HCT116 (cell line): ENCODE results near the gene TNFRSF8. TPM values are rescaled to one million over a fixed set of nuclear protein-coding genes. Genes with fewer than 3 reads are reported as not detected.

Experiments used
- ATAC-seq: fragments of 200-7000 bp; cut with Tn5 transposase; 2 replicates; pipeline ENCODE4 v1.9.1; 2020; ENCODE audit warnings: mild to moderate bottlenecking, moderate library complexity
- BruUV-seq: library from RNA; stranded (reverse); fragments of 400-500 nt; replicated peaks from 2 replicates; lab custom pipeline; 2021; lab: Mats Ljungman, UMichigan
- CTCF ChIA-PET: fragments of 300-600 bp; sonication (Branson Sonifier 250); formaldehyde crosslinking; loops from one replicate; lab custom pipeline; 2021; ENCODE audit warnings: antibody characterized with exemption; lab: Charles Lee
- POLR2A ChIA-PET: fragments of 300-600, 350-600 bp; sonication (Branson Sonifier 250); formaldehyde crosslinking; loops from one replicate; lab custom pipeline; 2021; ENCODE audit warnings: antibody characterized with exemption; lab: Charles Lee
- RAD21 ChIA-PET, 2 experiments: fragments of 300-600 bp; sonication (Branson Sonifier 250); formaldehyde crosslinking; loops; one replicate each; lab custom pipeline; 2023; ENCODE audit warnings: low total read pairs in 2 of 2; ENCODE audit not compliant: uncharacterized antibody in 2 of 2, unreplicated experiment in 2 of 2, low non-redundant PET in 1 of 2; lab: Charles Lee
- DNase-seq: peaks from one replicate; pipeline ENCODE4 v3.0.0-alpha.2; 2010; ENCODE audit warnings: low read depth, low spot score
- H2AFZ ChIP-seq: fragments of 200-600 bp; shearing (Covaris generic), sonication (generic); 2 replicates; pipeline ENCODE4 v1.6.1; 2017; ENCODE audit warnings: low read depth, mixed run types, mixed read lengths, antibody characterized with exemption, low read length; ENCODE audit not compliant: poor library complexity, severe bottlenecking
- H3K27ac ChIP-seq: 2 replicates; pipeline ENCODE4 v1.5.1; 2012; ENCODE audit warnings: low read depth, low read length
- H3K27me3 ChIP-seq: fragments of 200-600 bp; sonication (generic); 2 replicates; pipeline ENCODE4 v1.6.1; 2016; ENCODE audit warnings: mixed run types, low read length, mixed read lengths; ENCODE audit not compliant: insufficient read depth
- H3K36me3 ChIP-seq, 2 experiments: fragments of 200-500 bp in 1 of 2; fragments of 200-600 bp in 1 of 2; sonication (Bioruptor generic) in 1 of 2; sonication (generic) in 1 of 2; 2 replicates each; pipeline versions ENCODE4 v1.5.1 to v1.6.1; 2014 to 2016; ENCODE audit warnings: low read length in 2 of 2, inconsistent platforms in 1 of 2, mixed read lengths in 1 of 2, mixed run types in 1 of 2; ENCODE audit not compliant: insufficient read depth in 2 of 2, control insufficient read depth in 1 of 2
- H3K4me1 ChIP-seq, 2 experiments: fragments of 200-600 bp in 1 of 2; sonication (generic) in 1 of 2; 2 replicates each; pipeline versions ENCODE4 v1.5.1 to v1.6.1; 2012 to 2017; ENCODE audit warnings: low read length in 2 of 2, inconsistent platforms in 1 of 2, mild to moderate bottlenecking in 1 of 2, mixed read lengths in 1 of 2, mixed run types in 1 of 2, moderate library complexity in 1 of 2; ENCODE audit not compliant: insufficient read depth in 2 of 2, control insufficient read depth in 1 of 2
- H3K4me2 ChIP-seq: fragments of 200-600 bp; sonication (generic); 2 replicates; pipeline ENCODE4 v1.6.1; 2017; ENCODE audit warnings: mixed run types, low read length, mixed read lengths
- H3K4me3 ChIP-seq, 2 experiments: fragments of 200-600 bp in 1 of 2; sonication (generic) in 1 of 2; replicated peaks in 1 of 2; 2 replicates each; pipeline ENCODE4 v1.5.1; 2011 to 2016; ENCODE audit warnings: low read length in 2 of 2, control low read depth in 1 of 2, low read depth in 1 of 2, mild to moderate bottlenecking in 1 of 2, mixed read lengths in 1 of 2, mixed run types in 1 of 2
- H3K79me2 ChIP-seq: fragments of 200-600 bp; sonication (generic); 2 replicates; pipeline ENCODE4 v1.6.1; 2017; ENCODE audit warnings: mild to moderate bottlenecking, mixed run types, low read length, moderate library complexity, mixed read lengths; ENCODE audit not compliant: insufficient read depth
- H3K9ac ChIP-seq: fragments of 200-600 bp; sonication (generic); 2 replicates; pipeline ENCODE4 v1.6.1; 2016; ENCODE audit warnings: low read length, mixed read lengths
- H3K9me2 ChIP-seq: fragments of 200-600 bp; sonication (generic), shearing (Covaris generic); 2 replicates; pipeline ENCODE4 v1.6.1; 2017; ENCODE audit warnings: mixed run types, mild to moderate bottlenecking, moderate library complexity; ENCODE audit not compliant: insufficient read depth
- H3K9me3 ChIP-seq, 2 experiments: fragments of 200-500 bp in 1 of 2; fragments of 200-600 bp in 1 of 2; sonication (Bioruptor generic) in 1 of 2; sonication (generic) in 1 of 2; 2 replicates each; pipeline ENCODE4 v1.6.1; 2014 to 2017; ENCODE audit warnings: low read length in 2 of 2, mixed read lengths in 2 of 2, inconsistent platforms in 1 of 2, low read depth in 1 of 2, mild to moderate bottlenecking in 1 of 2, mixed run types in 1 of 2, moderate library complexity in 1 of 2; ENCODE audit not compliant: control insufficient read depth in 1 of 2, insufficient read depth in 1 of 2
- H4K20me1 ChIP-seq: fragments of 200-600 bp; sonication (generic), shearing (Covaris generic); 2 replicates; pipeline ENCODE4 v1.6.1; 2017; ENCODE audit warnings: mixed run types, mild to moderate bottlenecking, moderate library complexity; ENCODE audit not compliant: insufficient read depth
- CBX3 ChIP-seq: IDR thresholded peaks from 2 replicates; pipeline ENCODE4 v1.6.1; 2012; ENCODE audit warnings: low read depth
- CTCF ChIP-seq, 3 experiments: fragments of 200-600 bp in 1 of 3; sonication (generic) in 1 of 3; IDR thresholded peaks in 2 of 3; conservative IDR thresholded peaks in 1 of 3; 2 replicates each; pipeline ENCODE4 v1.5.1; 2012 to 2017; ENCODE audit warnings: low read depth in 2 of 3, low read length in 2 of 3, antibody characterized with exemption in 1 of 3, borderline replicate concordance in 1 of 3, control low read depth in 1 of 3, mild to moderate bottlenecking in 1 of 3, mixed read lengths in 1 of 3, mixed run types in 1 of 3, moderate library complexity in 1 of 3; ENCODE audit not compliant: insufficient read depth in 1 of 3
- EZH2 ChIP-seq: fragments of 200-600 bp; sonication (generic); IDR thresholded peaks from 2 replicates; pipeline ENCODE4 v1.6.1; 2017; ENCODE audit warnings: antibody characterized with exemption, mixed run types
- FOSL1 ChIP-seq: IDR thresholded peaks from 2 replicates; pipeline ENCODE4 v1.6.1; 2012; ENCODE audit warnings: low read depth
- MAX ChIP-seq: IDR thresholded peaks from 2 replicates; pipeline ENCODE4 v1.6.1; 2012
- POLR2AphosphoS5 ChIP-seq: IDR thresholded peaks from 2 replicates; pipeline ENCODE4 v1.6.1; 2011; ENCODE audit warnings: mild to moderate bottlenecking, low read depth, low read length, moderate library complexity
- REST ChIP-seq: IDR thresholded peaks from 2 replicates; pipeline ENCODE4 v1.6.1; 2012; ENCODE audit warnings: low read depth
- SP1 ChIP-seq: IDR thresholded peaks from 2 replicates; pipeline ENCODE4 v1.6.1; 2012; ENCODE audit warnings: low read depth
- ZFX ChIP-seq: fragments of 450-650 bp; IDR thresholded peaks from 2 replicates; pipeline ENCODE4 v1.6.1; 2017
- intact Hi-C: fragments of 100-400 bp; cut with micrococcal nuclease; formaldehyde crosslinking; loops from 2 replicates; pipeline ENCODE4 v1.10.0; 2022
- total RNA-seq: library from RNA; stranded (reverse); gene quantifications from one replicate; pipeline ENCODE4 v1.2.1, GENCODE V29; 2021; ENCODE audit not compliant: unreplicated experiment
- TF ChIP-seq, protein P1 (sequence below): IDR thresholded peaks from 2 replicates; pipeline ENCODE4 v1.6.1; 2011; ENCODE audit warnings: mild to moderate bottlenecking, low read length, moderate library complexity; ENCODE audit not compliant: insufficient replicate concordance; ENCODE audit errors: extremely low read depth

The TNFRSF8 gene
- total RNA-seq, 1 experiment from 2014 or later, result 0.17 TPM

GRCh38 chr1:12185918-12186678 lies 123.0 kb downstream of the TNFRSF8 start:
- ChIA-PET POLR2A (no interaction called here), RAD21 (no interaction called here), CTCF (interaction anchor here (0.7 kb wide), 1 partner anchor 61 kb away, joined by 4 read pairs; no protein-coding TSS in a partner anchor)
- Histone ChIP-seq H3K27me3 (no peaks in the 10 kb centered on the region), H3K4me3 (no peak overlapping the region), H3K9me2 (no peaks in the 10 kb centered on the region), H3K9me3 (no peaks in the 10 kb centered on the region), H3K36me3 (no peaks in the 10 kb centered on the region), H4K20me1 (no peaks in the 10 kb centered on the region), H3K79me2 (no peaks in the 10 kb centered on the region), H3K27ac (no peak overlapping the region), H3K4me1 (peaks cover 0 to 14% of the 10 kb centered on the region in 2 experiments; a peak in 1 of 4 replicates), H3K4me2 (no peak overlapping the region), H3K9ac (no peak overlapping the region), H2AFZ (no peak overlapping the region)
- no peak for TF ChIP-seq CTCF (IDR thresholded peaks at IDR 0.05 in 2 of 3, conservative IDR thresholded peaks at IDR 0.05 in 1 of 3; ENCODE audit: borderline replicate concordance in 1 of 3, insufficient read depth in 1 of 3, low read depth in 2 of 3, low read length in 2 of 3)
- no peak for TF ChIP-seq SP1
- no peak for TF ChIP-seq ZFX
- TF ChIP-seq POLR2AphosphoS5, result no peak
- TF ChIP-seq, protein P1, sequence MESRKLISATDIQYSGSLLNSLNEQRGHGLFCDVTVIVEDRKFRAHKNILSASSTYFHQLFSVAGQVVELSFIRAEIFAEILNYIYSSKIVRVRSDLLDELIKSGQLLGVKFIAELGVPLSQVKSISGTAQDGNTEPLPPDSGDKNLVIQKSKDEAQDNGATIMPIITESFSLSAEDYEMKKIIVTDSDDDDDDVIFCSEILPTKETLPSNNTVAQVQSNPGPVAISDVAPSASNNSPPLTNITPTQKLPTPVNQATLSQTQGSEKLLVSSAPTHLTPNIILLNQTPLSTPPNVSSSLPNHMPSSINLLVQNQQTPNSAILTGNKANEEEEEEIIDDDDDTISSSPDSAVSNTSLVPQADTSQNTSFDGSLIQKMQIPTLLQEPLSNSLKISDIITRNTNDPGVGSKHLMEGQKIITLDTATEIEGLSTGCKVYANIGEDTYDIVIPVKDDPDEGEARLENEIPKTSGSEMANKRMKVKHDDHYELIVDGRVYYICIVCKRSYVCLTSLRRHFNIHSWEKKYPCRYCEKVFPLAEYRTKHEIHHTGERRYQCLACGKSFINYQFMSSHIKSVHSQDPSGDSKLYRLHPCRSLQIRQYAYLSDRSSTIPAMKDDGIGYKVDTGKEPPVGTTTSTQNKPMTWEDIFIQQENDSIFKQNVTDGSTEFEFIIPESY, result no peak
- TF ChIP-seq EZH2, result no peak
- no peak for TF ChIP-seq FOSL1
- TF ChIP-seq REST, result no peak
- no peak for TF ChIP-seq MAX
- TF ChIP-seq CBX3, result no peak
- intact Hi-C loops, result no loop called here
- ATAC-seq (no peak), DNase-seq (no peak)
- no TSS peak for BruUV-seq
